Measurements from ENCODE around the gene KCNH1.

- TF ChIP-seq NFYB (CRISPR knock-in tag; conservative IDR thresholded peaks at IDR 0.05; ENCODE audit: low read depth) (no peak), PREB (CRISPR knock-in tag; IDR thresholded peaks at IDR 0.05; ENCODE audit: borderline replicate concordance) (no peak), CTCF (IDR thresholded peaks at IDR 0.05) (no peak)
Observed at GRCh38 chr1:210900079-210900478, 233.9 kb downstream of the KCNH1 start.
